Neural cell (in vitro differentiated cells): ENCODE data around the gene CNGA1.

Experiments
- CTCF ChIP-seq: fragments of 450-650 bp; IDR thresholded peaks from 2 replicates; pipeline ENCODE4 v1.5.1; 2014; ENCODE audit warnings: antibody characterized with exemption, mild to moderate bottlenecking, moderate library complexity; ENCODE audit not compliant: poor library complexity, severe bottlenecking
- EP300 ChIP-seq: fragments of 450-650 bp; conservative IDR thresholded peaks from 2 replicates; pipeline ENCODE4 v1.6.1; 2014; ENCODE audit warnings: antibody characterized with exemption, mild to moderate bottlenecking, moderate library complexity; ENCODE audit not compliant: poor library complexity, severe bottlenecking
- EZH2 ChIP-seq: fragments of 200-600, 300-800 bp; shearing (Covaris generic), sonication (generic); IDR thresholded peaks from 2 replicates; pipeline ENCODE4 v1.6.1; 2014; ENCODE audit warnings: antibody characterized with exemption, low read length, borderline replicate concordance, mild to moderate bottlenecking; ENCODE audit not compliant: insufficient read depth, poor library complexity, severe bottlenecking
- POLR2AphosphoS5 ChIP-seq: IDR thresholded peaks from 2 replicates; pipeline ENCODE4 v1.6.1; 2012
- RAD21 ChIP-seq: fragments of 450-650 bp; conservative IDR thresholded peaks from 2 replicates; pipeline ENCODE4 v1.6.1; 2014; ENCODE audit warnings: antibody characterized with exemption, mild to moderate bottlenecking, moderate library complexity

GRCh38 chr4:48005781-48006180 lies 10.7 kb downstream of the CNGA1 start:
- TF ChIP-seq CTCF = no peak
- no peak for TF ChIP-seq EZH2
- TF ChIP-seq POLR2AphosphoS5 = no peak
- no peak for TF ChIP-seq EP300
- no peak for TF ChIP-seq RAD21
